Coronary artery (tissue), 2 donors: ENCODE results near the gene CHKA.

Source experiments
- DNase-seq: peaks from one replicate; pipeline ENCODE4 v3.0.0-alpha.2; 2017; ENCODE audit warnings: low spot score
- H3K27ac ChIP-seq, 2 donors: fragments of 200-600 bp; sonication (generic); one replicate each; pipeline ENCODE4 v1.5.1; 2016 to 2019
- H3K4me3 ChIP-seq: fragments of 200-600 bp; sonication (generic); 2 replicates; pipeline ENCODE4 v1.5.1; 2016; ENCODE audit warnings: mild to moderate bottlenecking, moderate library complexity
- CTCF ChIP-seq: fragments of 200-600 bp; sonication (generic); IDR thresholded peaks from one replicate; pipeline ENCODE4 v1.5.1; 2019; ENCODE audit warnings: antibody characterized with exemption

Gene CHKA

GRCh38 chr11:68127714-68128681 is 6.8 kb upstream of the CHKA start:
- no peak for DNase-seq
- TF ChIP-seq CTCF: no peak
- peak overlapping the region; percentile 71 for H3K4me3 ChIP-seq

GRCh38 chr11:68125164-68125563 is 4.0 kb upstream of the CHKA start:
- DNase-seq: no peak
- TF ChIP-seq CTCF: no peak
- Histone ChIP-seq H3K4me3 (no peak overlapping the region), H3K27ac (no peak overlapping the region)

More at GRCh38 chr11:68127714-68128681, 6.8 kb upstream of the CHKA start:
- peak overlapping the region; percentile 33 to 82 for H3K27ac ChIP-seq

GRCh38 chr11:68122936-68123539 is 1.9 kb upstream of the CHKA start:
- no peak overlapping the region for H3K27ac ChIP-seq
- no peak overlapping the region for H3K4me3 ChIP-seq
- DNase-seq: no peak
- no peak for TF ChIP-seq CTCF

- Histone ChIP-seq H3K4me3 (peak overlapping the region; percentile 92), H3K27ac (peak overlapping the region; percentile 96 to 99)
- TF ChIP-seq CTCF: no peak
- DNase-seq: no peak
These were observed 718 bp downstream of the CHKA start for GRCh38 chr11:68120273-68121066.

- H3K4me3 ChIP-seq: peak overlapping the region; percentile 43
- no peak for DNase-seq
- H3K27ac ChIP-seq: peak overlapping the region; percentile 9 to 62
- TF ChIP-seq CTCF: no peak
These were observed 2.3 kb downstream of the CHKA start for GRCh38 chr11:68118706-68119448.

- Histone ChIP-seq H3K4me3 (no peak overlapping the region), H3K27ac (peak overlapping the region in 1 of 2 donors; percentile 62)
- TF ChIP-seq CTCF: no peak
- DNase-seq: no peak
These were observed 3.2 kb downstream of the CHKA start for GRCh38 chr11:68117853-68118470.
